DND-41 (cell line): ENCODE results near the gene RAB3C.

ENCODE experiments used
- ATAC-seq: fragments of 200-7000 bp; cut with Tn5 transposase; 3 replicates; pipeline ENCODE4 v1.9.1; 2021; ENCODE audit warnings: low read depth; ENCODE audit not compliant: insufficient read depth
- DNase-seq: peaks from one replicate; pipeline ENCODE4 v3.0.0-alpha.2; 2020
- H2AFZ ChIP-seq: 2 replicates; pipeline ENCODE4 v1.6.0; 2012; ENCODE audit warnings: low read depth, low read length
- H3K27ac ChIP-seq: 2 replicates; pipeline ENCODE4 v1.5.1; 2012; ENCODE audit warnings: low read length, inconsistent platforms
- H3K27me3 ChIP-seq: fragments of 200-600 bp; sonication (generic); 2 replicates; pipeline ENCODE4 v1.6.0; 2012; ENCODE audit warnings: low read length, mild to moderate bottlenecking, inconsistent platforms; ENCODE audit not compliant: insufficient read depth, poor library complexity
- H3K36me3 ChIP-seq: 2 replicates; pipeline ENCODE4 v1.5.1; 2012; ENCODE audit warnings: low read length, inconsistent platforms; ENCODE audit not compliant: insufficient read depth
- H3K4me1 ChIP-seq: 2 replicates; pipeline ENCODE4 v1.5.1; 2012; ENCODE audit warnings: mild to moderate bottlenecking, low read length; ENCODE audit not compliant: insufficient read depth
- H3K4me2 ChIP-seq: 2 replicates; pipeline ENCODE4 v1.6.0; 2012; ENCODE audit warnings: mild to moderate bottlenecking, moderate library complexity, low read length, inconsistent platforms; ENCODE audit not compliant: insufficient read depth
- H3K4me3 ChIP-seq, 2 experiments: fragments of 200-600 bp in 1 of 2; shearing (Covaris generic) in 1 of 2; 2 replicates each; pipeline ENCODE4 v1.5.1; 2012 to 2016; ENCODE audit warnings: inconsistent platforms in 2 of 2, low read length in 2 of 2, mild to moderate bottlenecking in 2 of 2, low read depth in 1 of 2, moderate library complexity in 1 of 2
- H3K79me2 ChIP-seq: 2 replicates; pipeline ENCODE4 v1.6.0; 2012; ENCODE audit warnings: low read length, inconsistent platforms; ENCODE audit not compliant: insufficient read depth
- H3K9ac ChIP-seq: 2 replicates; pipeline ENCODE4 v1.6.0; 2012; ENCODE audit warnings: low read depth, mild to moderate bottlenecking, inconsistent platforms, low read length, moderate library complexity
- H3K9me3 ChIP-seq: 2 replicates; pipeline ENCODE4 v1.5.1; 2012; ENCODE audit warnings: low read length, moderate library complexity, mild to moderate bottlenecking, inconsistent platforms; ENCODE audit not compliant: insufficient read depth, severe bottlenecking
- H4K20me1 ChIP-seq: 2 replicates; pipeline ENCODE4 v1.6.0; 2012; ENCODE audit warnings: low read length; ENCODE audit not compliant: insufficient read depth
- EZH2 ChIP-seq: IDR thresholded peaks from 3 replicates; pipeline ENCODE4 v1.6.1; 2012; ENCODE audit warnings: borderline replicate concordance, low read depth, mild to moderate bottlenecking, moderate library complexity, low read length, inconsistent platforms; ENCODE audit not compliant: severe bottlenecking
- TF ChIP-seq, protein P1 (sequence below): IDR thresholded peaks from 2 replicates; pipeline ENCODE4 v1.5.1; 2012; ENCODE audit warnings: borderline replicate concordance, low read length, moderate library complexity, mild to moderate bottlenecking; ENCODE audit not compliant: poor library complexity, severe bottlenecking; ENCODE audit errors: extremely low read depth

RAB3C gene

DNA sequence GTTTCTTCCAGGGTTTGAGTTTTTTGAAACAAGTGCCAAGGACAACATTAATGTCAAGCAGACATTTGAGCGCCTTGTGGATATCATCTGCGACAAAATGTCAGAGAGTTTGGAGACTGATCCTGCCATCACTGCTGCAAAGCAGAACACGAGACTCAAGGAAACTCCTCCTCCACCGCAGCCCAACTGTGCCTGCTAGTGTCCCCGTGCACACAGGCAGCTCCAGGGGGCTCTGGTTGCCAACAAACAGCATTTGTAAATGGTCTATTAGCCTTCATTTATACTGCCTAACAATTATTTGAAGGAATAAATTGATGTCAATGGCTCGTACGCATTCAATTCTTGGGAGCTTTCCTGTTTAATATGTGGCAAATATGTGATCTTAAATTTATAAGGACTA, 268.3 kb downstream of the RAB3C start:
- Histone ChIP-seq H3K4me3 (no peak overlapping the region), H3K36me3 (no peaks in the 10 kb centered on the region), H3K9ac (no peak overlapping the region), H2AFZ (no peak overlapping the region), H3K27ac (no peak overlapping the region), H3K4me2 (no peak overlapping the region), H3K9me3 (no peaks in the 10 kb centered on the region), H3K27me3 (no peaks in the 10 kb centered on the region), H3K4me1 (no peaks in the 10 kb centered on the region), H3K79me2 (no peaks in the 10 kb centered on the region), H4K20me1 (no peaks in the 10 kb centered on the region)
- TF ChIP-seq, protein P1, sequence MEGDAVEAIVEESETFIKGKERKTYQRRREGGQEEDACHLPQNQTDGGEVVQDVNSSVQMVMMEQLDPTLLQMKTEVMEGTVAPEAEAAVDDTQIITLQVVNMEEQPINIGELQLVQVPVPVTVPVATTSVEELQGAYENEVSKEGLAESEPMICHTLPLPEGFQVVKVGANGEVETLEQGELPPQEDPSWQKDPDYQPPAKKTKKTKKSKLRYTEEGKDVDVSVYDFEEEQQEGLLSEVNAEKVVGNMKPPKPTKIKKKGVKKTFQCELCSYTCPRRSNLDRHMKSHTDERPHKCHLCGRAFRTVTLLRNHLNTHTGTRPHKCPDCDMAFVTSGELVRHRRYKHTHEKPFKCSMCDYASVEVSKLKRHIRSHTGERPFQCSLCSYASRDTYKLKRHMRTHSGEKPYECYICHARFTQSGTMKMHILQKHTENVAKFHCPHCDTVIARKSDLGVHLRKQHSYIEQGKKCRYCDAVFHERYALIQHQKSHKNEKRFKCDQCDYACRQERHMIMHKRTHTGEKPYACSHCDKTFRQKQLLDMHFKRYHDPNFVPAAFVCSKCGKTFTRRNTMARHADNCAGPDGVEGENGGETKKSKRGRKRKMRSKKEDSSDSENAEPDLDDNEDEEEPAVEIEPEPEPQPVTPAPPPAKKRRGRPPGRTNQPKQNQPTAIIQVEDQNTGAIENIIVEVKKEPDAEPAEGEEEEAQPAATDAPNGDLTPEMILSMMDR: no peak
- TF ChIP-seq EZH2: no peak
- ATAC-seq (no peak), DNase-seq (no peak)

DNA sequence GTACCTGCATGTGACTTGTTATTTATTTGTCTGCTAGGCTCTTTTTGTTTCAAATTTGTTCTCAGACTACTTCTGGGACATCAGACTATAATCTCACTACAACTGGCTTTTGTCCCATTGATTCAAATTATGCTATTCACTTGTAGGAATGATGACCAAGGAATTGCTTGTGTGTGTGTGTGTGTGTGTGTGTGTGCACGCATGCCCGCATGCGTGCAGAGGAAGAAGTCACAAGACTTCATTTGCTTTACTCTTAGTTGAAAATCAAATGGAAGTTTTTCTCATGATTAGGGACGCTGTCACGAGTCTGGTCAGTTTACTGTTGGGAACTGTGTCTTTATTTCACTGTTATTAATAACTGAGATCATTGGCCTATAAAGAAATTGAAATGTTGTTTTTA, 268.7 kb downstream of the RAB3C start:
- no peak overlapping the region for H3K27ac ChIP-seq
- ATAC-seq: no peak
- no peaks in the 10 kb centered on the region for H3K4me1 ChIP-seq
- no peak overlapping the region for H3K9ac ChIP-seq
- no peaks in the 10 kb centered on the region for H4K20me1 ChIP-seq
- TF ChIP-seq, protein P1: no peak
- TF ChIP-seq EZH2: no peak
- no peaks in the 10 kb centered on the region for H3K79me2 ChIP-seq
- no peak overlapping the region for H3K4me3 ChIP-seq
- no peaks in the 10 kb centered on the region for H3K9me3 ChIP-seq
- H3K4me2 ChIP-seq: no peak overlapping the region
- no peak for DNase-seq
- no peak overlapping the region for H2AFZ ChIP-seq
- no peaks in the 10 kb centered on the region for H3K36me3 ChIP-seq
- H3K27me3 ChIP-seq: no peaks in the 10 kb centered on the region

DNA sequence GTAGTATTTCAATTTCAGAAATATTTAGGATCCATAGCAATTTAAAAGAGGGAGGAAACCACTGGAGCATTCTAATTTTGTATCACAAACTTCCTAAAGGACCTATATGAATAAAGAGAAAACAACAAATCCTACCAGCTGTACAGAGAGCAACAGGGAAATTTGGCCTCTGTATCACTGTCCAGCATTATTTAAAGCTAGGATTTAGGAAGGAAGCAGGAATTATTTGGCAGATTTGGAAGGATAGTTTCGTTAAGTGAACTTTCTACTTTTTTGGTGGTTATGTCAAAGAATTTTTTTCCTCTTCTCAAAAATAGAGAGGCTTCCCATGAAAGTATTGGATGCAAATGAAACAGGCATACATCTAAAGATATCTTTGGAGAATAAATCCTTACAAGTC, 269.7 kb downstream of the RAB3C start:
- Histone ChIP-seq H3K4me2 (no peak overlapping the region), H3K27me3 (no peaks in the 10 kb centered on the region), H3K4me3 (no peak overlapping the region), H3K36me3 (no peaks in the 10 kb centered on the region), H2AFZ (no peak overlapping the region), H3K9ac (no peak overlapping the region), H3K27ac (no peak overlapping the region), H3K4me1 (no peaks in the 10 kb centered on the region), H3K79me2 (no peaks in the 10 kb centered on the region), H3K9me3 (no peaks in the 10 kb centered on the region), H4K20me1 (no peaks in the 10 kb centered on the region)
- ATAC-seq: no peak
- DNase-seq: no peak
- TF ChIP-seq, protein P1: no peak
- no peak for TF ChIP-seq EZH2

DNA sequence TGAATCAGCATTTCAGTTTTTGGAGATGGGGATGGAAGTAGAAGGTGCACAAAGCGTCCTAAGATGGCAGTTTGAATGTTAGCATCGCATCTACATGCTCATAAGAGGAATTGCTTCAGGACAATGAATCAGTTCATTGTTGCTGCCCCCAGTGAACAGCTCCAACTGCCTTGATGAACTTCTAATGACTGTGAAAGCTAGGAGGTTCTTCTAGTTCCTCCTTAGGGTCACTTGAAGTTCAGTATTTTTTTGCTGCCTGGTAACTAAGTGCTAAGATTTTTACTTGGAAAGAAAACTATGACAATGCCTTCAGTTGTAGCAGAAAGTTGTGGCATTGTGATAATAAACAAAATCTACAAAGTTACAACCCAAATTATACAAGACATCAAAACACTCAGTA, 271.6 kb downstream of the RAB3C start:
- DNase-seq (no peak), ATAC-seq (no peak)
- H2AFZ ChIP-seq: no peak overlapping the region
- H4K20me1 ChIP-seq: no peaks in the 10 kb centered on the region
- H3K79me2 ChIP-seq: no peaks in the 10 kb centered on the region
- no peaks in the 10 kb centered on the region for H3K9me3 ChIP-seq
- no peak overlapping the region for H3K9ac ChIP-seq
- no peaks in the 10 kb centered on the region for H3K4me1 ChIP-seq
- no peaks in the 10 kb centered on the region for H3K36me3 ChIP-seq
- TF ChIP-seq EZH2: no peak
- TF ChIP-seq, protein P1: no peak
- H3K4me2 ChIP-seq: no peak overlapping the region
- no peak overlapping the region for H3K4me3 ChIP-seq
- no peaks in the 10 kb centered on the region for H3K27me3 ChIP-seq
- H3K27ac ChIP-seq: no peak overlapping the region
